Activated B cell treated with CpG ODN at 0.5 μM for 24 hours (primary cell): ENCODE results near the gene TSR3. TPM values are rescaled to one million over a fixed set of nuclear protein-coding genes. Genes with fewer than 3 reads are reported as not detected.

ENCODE experiments used
- ATAC-seq: fragments of 200-7000 bp; cut with Tn5 transposase; one replicate; pipeline ENCODE4 v1.10.0; 2021; ENCODE audit warnings: low read depth, mild to moderate bottlenecking, moderate library complexity
- CTCF ChIA-PET: fragments of 350-600 bp; sonication (Branson Sonifier 250); formaldehyde crosslinking; loops from one replicate; lab custom pipeline; 2021; ENCODE audit warnings: antibody characterized with exemption; lab: Charles Lee
- POLR2A ChIA-PET: fragments of 350-600 bp; sonication (Branson Sonifier 250); formaldehyde crosslinking; loops from one replicate; lab custom pipeline; 2021; ENCODE audit warnings: antibody characterized with exemption; lab: Charles Lee
- DNase-seq: peaks from one replicate; pipeline ENCODE4 v3.0.0; 2022
- H3K27ac Mint-ChIP-seq: one replicate; pipeline ENCODE4 v1.8.0; 2020; ENCODE audit warnings: mixed read lengths
- H3K27me3 Mint-ChIP-seq: one replicate; pipeline ENCODE4 v1.8.0; 2021; ENCODE audit warnings: mixed read lengths
- H3K36me3 Mint-ChIP-seq: one replicate; pipeline ENCODE4 v1.8.0; 2021; ENCODE audit warnings: low read depth, mixed read lengths
- H3K4me1 Mint-ChIP-seq: one replicate; pipeline ENCODE4 v1.8.0; 2021; ENCODE audit warnings: mixed read lengths
- H3K4me3 Mint-ChIP-seq: one replicate; pipeline ENCODE4 v1.8.0; 2020; ENCODE audit warnings: mild to moderate bottlenecking, mixed read lengths
- H3K9me3 Mint-ChIP-seq: one replicate; pipeline ENCODE4 v1.8.0; 2020; ENCODE audit warnings: mixed read lengths
- CTCF ChIP-seq: fragments of 200-600 bp; IDR thresholded peaks from one replicate; pipeline ENCODE4 v1.8.0; 2022; ENCODE audit warnings: antibody characterized with exemption, mild to moderate bottlenecking
- intact Hi-C: fragments of 100-400 bp; cut with micrococcal nuclease; formaldehyde crosslinking; loops from one replicate; pipeline ENCODE4 v1.15.1; 2024
- total RNA-seq: library from RNA; stranded (reverse); gene quantifications from 2 replicates; pipeline ENCODE4 v1.2.3, GENCODE V29; 2022

Gene TSR3
- total RNA-seq, 1 donor from 2014 or later = 45.3 TPM

DNA sequence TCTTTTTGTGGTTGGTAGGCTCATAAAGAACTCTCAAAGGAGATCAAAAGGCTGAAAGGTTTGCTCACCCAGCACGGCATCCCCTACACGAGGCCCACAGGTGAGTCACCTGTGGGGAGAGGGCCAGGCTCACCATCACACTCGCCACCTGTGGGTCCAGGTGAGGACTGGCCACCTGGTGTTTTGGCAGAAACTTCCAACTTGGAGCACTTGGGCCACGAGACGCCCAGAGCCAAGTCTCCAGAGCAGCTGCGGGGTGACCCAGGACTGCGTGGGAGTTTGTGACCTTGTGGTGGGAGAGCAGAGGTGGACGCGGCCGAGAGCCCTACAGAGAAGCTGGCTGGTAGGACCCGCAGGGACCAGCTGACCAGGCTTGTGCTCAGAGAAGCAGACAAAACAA is 11.1 kb upstream of the TSR3 start:
- ATAC-seq (no peak), DNase-seq (no peak)
- peaks cover 64% of the 10 kb centered on the region for H3K36me3 Mint-ChIP-seq
- no peak for TF ChIP-seq CTCF
- H3K27ac Mint-ChIP-seq = no peak overlapping the region
- H3K4me3 Mint-ChIP-seq = no peak overlapping the region
- ChIA-PET CTCF (interaction anchor here (0.9 to 2.4 kb wide), 16 partner anchors 9 to 343 kb away, joined by 3 to 14 read pairs (median 4); partner anchors contain the start of gene MAPK8IP3), POLR2A (interaction anchor here (1.1 to 1.4 kb wide), 2 partner anchors 176 to 315 kb away, joined by 3 to 5 read pairs; partner anchors contain the start of gene JPT2)
- H3K27me3 Mint-ChIP-seq = no peaks in the 10 kb centered on the region
- H3K4me1 Mint-ChIP-seq = peaks cover 9% of the 10 kb centered on the region
- no peaks in the 10 kb centered on the region for H3K9me3 Mint-ChIP-seq
- intact Hi-C loops = loop anchor here (1.0 to 5.0 kb wide), 5 partner anchors 12 to 249 kb away; partner anchors contain the start of genes CRAMP1, GNPTG, IFT140 and TSR3

GRCh38 chr16:1361685-1362360 is 10.1 kb upstream of the TSR3 start:
- ChIA-PET CTCF (interaction anchor here (1.5 kb wide), 1 partner anchor 254 kb away, joined by 4 read pairs; no protein-coding TSS in a partner anchor), POLR2A (no interaction called here)
- Mint-ChIP-seq H3K36me3 (peaks cover 64% of the 10 kb centered on the region), H3K4me3 (no peak overlapping the region), H3K4me1 (peaks cover 9% of the 10 kb centered on the region), H3K27ac (no peak overlapping the region), H3K27me3 (no peaks in the 10 kb centered on the region), H3K9me3 (no peaks in the 10 kb centered on the region)
- DNase-seq (no peak), ATAC-seq (no peak)
- intact Hi-C loops = loop anchor here (5.0 kb wide), 1 partner anchor 250 kb away; the partner anchor contains the start of genes CRAMP1 and IFT140
- TF ChIP-seq CTCF = no peak

DNA sequence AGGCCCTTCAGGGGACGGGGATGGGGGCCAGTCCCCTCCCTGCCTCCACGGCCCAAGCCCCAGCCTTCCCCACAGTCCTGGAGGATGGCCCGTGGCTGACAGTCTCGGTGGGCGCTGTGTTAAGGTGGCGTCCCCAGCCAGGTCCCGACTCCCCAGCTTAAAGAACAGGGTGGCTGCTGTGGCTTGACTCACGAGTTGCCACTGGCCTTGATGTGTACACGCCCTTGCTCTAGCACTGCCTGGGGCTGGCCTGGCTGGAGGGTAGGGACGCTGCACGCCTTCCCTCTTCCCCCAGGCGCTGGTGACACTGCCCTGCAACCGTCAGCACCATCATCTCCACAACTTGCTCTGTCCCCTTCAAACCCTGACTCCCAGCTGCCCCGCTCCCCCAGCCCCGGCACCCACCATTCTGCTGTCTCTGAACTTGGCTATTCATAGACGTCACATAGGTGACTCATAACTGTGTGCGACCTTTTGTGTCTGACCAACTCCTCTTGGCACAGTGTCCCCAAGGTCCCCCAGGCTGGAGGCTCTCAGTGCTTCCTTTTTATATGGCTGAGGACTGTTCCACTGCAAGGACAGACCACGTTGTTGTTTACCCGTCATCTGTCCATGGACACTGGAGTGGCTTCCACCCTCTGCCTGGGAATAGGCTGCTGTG is 6.4 kb upstream of the TSR3 start:
- Mint-ChIP-seq H3K9me3 (no peaks in the 10 kb centered on the region), H3K36me3 (peaks cover 34% of the 10 kb centered on the region), H3K4me3 (no peak overlapping the region), H3K27me3 (no peaks in the 10 kb centered on the region), H3K4me1 (peaks cover 15% of the 10 kb centered on the region), H3K27ac (no peak overlapping the region)
- intact Hi-C loops = no loop called here
- ChIA-PET POLR2A (no interaction called here), CTCF (no interaction called here)
- DNase-seq = no peak
- TF ChIP-seq CTCF = no peak
- no peak for ATAC-seq

GRCh38 chr16:1356061-1356900 is 4.6 kb upstream of the TSR3 start:
- POLR2A ChIA-PET = no interaction called here

More at GRCh38 chr16:1356061-1356900, 4.6 kb upstream of the TSR3 start:
- TF ChIP-seq CTCF = no peak
- peaks cover 24% of the 10 kb centered on the region for H3K4me1 Mint-ChIP-seq
- H3K36me3 Mint-ChIP-seq = peaks cover 21% of the 10 kb centered on the region
- H3K9me3 Mint-ChIP-seq = no peaks in the 10 kb centered on the region
- no peak overlapping the region for H3K27ac Mint-ChIP-seq
- CTCF ChIA-PET = no interaction called here
- no peak for DNase-seq
- no peak overlapping the region for H3K4me3 Mint-ChIP-seq
- H3K27me3 Mint-ChIP-seq = no peaks in the 10 kb centered on the region
- no peak for ATAC-seq
- intact Hi-C loops = no loop called here
